Activated CD4-positive, alpha-beta T cell treated with anti-CD3 and anti-CD28 coated beads, Interleukin-2, amount 50 U/mL, for 16 hours (primary cell): Measurements from ENCODE around the gene SARDH.
A peak's percentile ranks its signal among the peaks of the same experiment; 100 is the strongest.

Experiments used
- DNase-seq: peaks from one replicate; pipeline ENCODE4 v3.0.0-alpha.2; 2020

Gene SARDH

GRCh38 chr9:133701321-133701980 lies 36.7 kb downstream of the SARDH start:
- DNase-seq: peak; percentile 21

DNA sequence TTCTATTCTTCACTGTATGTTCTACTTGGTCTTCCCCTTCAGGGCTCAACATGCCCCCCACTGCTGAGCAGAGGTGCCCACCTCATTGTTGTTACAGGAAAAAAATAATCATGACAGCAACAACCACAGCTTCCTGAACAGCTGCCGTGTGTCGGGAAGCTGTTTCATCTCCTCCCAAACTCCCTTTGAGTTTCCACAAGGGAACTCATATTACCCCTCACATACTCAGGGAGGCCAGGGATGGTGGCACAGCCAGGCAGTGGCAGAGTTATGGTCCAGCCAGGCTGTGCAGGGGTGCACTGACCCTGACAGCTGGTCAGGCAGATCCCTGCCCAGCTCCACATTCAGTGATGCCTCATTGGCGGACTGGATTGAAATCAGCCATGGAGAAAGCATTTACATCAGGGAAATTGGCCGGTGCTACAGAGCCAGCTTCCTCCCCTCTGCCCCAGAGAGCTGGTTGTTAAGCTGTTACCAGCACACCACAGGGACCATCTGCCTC lies 37.3 kb downstream of the SARDH start:
- no peak for DNase-seq

- DNase-seq: no peak
Measured at GRCh38 chr9:133699546-133699945, 38.6 kb downstream of the SARDH start.

DNA sequence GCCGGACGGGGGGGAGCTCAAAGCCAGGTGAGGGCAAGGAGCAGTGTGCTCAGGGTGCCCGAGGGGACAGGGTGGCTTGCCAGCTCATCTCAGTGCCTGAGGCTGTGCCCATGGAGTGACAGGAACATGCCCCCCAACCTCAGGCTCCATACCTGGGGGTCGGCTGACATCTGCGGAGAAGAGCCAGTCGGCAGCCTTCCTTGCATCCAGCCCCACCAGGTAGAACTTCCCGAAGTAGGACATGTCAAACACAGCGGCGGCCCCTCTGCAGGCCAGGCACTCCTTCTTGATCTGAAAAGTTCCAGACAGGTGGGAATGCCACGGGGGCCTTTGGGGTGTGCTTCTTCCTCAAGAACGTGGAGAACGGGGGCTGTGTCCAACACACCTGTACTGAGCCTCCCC lies 42.1 kb downstream of the SARDH start:
- DNase-seq: no peak

DNA sequence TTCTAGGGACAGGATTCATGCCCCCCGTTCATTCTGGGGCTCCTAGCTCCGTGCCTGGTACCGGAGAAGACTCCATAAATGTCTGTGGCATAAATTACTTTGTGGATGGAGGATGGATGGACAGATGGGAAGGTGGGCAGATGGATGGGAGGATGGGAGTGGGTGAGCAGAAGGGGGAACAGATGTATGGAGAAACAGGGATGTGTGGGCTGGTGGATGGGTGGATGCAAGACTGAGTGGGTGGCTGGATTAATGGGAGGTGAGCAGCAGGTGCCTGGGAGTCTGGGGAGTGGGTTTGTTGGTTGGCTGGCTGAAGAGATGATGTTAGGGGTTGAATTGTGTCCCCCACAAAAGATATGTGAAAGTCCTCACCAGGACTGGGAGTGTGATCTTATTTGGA lies 43.5 kb downstream of the SARDH start:
- DNase-seq: no peak

- DNase-seq: no peak
Measured at GRCh38 chr9:133693703-133694529, 44.2 kb downstream of the SARDH start.

GRCh38 chr9:133693116-133693515 lies 45.0 kb downstream of the SARDH start:
- DNase-seq: no peak

GRCh38 chr9:133692364-133692985 lies 45.7 kb downstream of the SARDH start:
- no peak for DNase-seq

GRCh38 chr9:133691626-133692363 lies 46.4 kb downstream of the SARDH start:
- DNase-seq: no peak

GRCh38 chr9:133691191-133691590 lies 47.0 kb downstream of the SARDH start:
- no peak for DNase-seq

- DNase-seq: no peak
Measured at GRCh38 chr9:133690081-133690561, 48.0 kb downstream of the SARDH start.

- no peak for DNase-seq
Measured at GRCh38 chr9:133689151-133689763, 48.9 kb downstream of the SARDH start.

DNA sequence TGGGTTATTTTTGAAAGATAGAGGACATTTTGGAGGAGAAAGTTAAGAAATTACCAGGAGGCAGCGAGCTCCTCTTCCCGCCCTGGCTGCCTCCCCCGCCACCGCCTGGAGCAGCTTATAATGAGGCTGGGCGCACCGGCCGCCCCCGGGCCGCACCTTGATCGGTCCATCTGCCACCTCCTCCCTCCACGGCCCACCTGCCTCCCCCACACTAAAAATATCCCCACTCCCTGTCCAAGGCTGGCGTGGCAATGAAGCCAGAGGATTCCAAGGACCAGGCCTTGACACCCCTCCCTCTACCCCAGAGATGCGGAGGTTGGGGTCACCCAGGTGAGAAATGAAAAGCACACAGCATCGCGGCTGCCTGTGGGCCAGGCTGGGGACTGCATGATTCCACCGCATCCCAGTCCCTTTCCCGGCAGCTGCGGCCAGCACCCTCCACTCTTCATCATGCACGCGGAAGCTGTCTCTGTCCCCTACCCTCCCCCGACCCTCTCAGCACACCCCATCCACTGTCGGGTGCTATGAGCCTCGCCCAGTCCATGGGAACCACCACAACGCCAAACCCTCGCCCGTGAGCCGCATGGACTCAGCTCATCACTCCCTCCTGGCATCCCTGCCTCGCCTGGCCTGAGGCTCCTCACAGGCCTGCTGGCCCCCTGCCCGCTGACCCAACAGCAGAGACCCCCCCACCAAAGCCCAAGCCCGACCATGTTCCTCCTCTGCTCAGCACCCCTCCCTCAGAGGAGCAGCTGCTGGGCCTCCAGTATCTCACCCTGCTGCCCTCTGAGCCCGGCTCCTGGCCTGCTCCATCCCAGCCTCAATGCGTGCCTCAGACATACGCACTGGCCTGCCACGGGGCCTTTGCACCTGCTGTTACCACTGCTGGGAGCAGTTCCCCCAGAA lies 50.0 kb downstream of the SARDH start:
- DNase-seq: no peak

DNA sequence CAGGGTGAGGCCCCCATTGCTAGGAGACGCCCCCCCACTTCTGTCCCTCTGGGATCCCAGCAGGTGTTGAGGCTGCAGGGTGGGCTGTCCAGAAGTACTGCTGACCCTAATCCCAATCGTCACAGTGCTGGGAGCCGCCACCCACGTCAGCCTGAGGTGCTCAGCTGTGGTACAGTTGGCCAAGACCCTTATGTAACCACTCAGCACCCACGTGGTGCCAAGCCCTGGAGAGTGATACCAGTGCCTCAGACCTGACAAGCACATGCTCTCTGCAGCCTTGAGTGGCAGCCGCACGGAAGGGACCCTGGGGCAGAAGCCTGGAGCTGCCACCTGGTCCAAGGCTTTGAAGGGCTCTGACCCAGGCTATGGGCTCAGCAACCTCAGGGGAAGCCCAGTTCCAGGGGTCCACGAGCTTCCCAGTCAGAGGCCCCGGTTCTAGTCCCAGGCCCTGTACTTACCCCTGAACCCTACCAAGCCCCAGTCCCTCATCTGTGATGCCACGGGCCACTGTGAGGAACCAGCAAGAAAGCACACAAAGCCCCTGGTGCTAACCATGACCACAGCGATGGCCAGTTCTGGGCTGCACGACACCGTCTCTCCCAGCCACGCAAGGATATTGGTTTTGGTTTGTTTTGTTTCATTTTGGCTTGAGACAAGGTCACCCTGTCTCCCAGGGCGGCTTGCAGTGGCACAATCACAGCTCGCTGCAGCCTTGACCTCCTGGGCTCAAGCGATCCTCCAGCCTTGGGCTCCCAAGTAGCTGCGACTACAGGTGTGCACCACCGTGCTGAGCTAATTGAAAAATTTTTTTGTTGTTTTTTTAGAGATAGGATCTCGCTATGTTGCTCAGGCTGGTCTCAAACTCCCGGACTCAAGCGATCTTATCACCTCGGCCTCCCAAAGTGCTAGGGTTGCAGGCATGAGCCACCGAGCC lies 51.2 kb downstream of the SARDH start:
- DNase-seq: no peak

- DNase-seq: no peak
Measured at GRCh38 chr9:133685653-133686609, 52.2 kb downstream of the SARDH start.

DNA sequence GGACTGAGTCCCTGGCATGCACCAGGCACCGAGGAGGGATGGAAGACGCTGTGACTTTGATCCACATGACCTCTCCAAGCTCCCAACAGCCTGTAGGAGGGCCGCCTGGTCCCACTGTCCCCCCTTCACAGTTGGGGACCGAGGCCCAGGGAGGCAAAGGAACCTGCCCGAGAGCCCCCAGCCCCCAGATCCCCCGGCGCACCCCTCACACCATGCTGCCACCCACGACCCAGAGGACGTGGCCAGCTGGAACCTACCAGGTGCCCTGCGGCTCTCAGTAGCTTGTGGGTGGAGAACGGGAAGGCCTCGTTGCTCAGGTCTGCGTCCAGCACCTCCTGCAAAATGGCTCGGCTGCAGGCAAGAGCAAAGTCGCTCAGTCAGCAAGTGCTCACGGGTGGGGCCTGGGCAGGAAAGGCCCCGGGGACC lies 53.2 kb downstream of the SARDH start:
- no peak for DNase-seq

GRCh38 chr9:133684121-133684935 lies 53.8 kb downstream of the SARDH start:
- no peak for DNase-seq

GRCh38 chr9:133683586-133684120 lies 54.5 kb downstream of the SARDH start:
- DNase-seq: peak; percentile 17
